Measurements from ENCODE around the gene CACNA1I. TPM values are rescaled to one million over a fixed set of nuclear protein-coding genes. Genes with fewer than 3 reads are reported as not detected.

The CACNA1I gene
- total and polyA plus RNA-seq, 2 donors (not counting 3 experiments of a cell fraction or from before 2014, with no cell fraction given) = not detected

- BruUV-seq (replicated peaks) = no TSS peak
- no peak overlapping the region for H3K9ac ChIP-seq (replicated peaks; ENCODE audit: extremely low read depth, insufficient read depth, low read length)
- no peaks in the 10 kb centered on the region for H3K36me3 ChIP-seq (ENCODE audit: control insufficient read depth in 2 of 2, extremely low read depth in 1 of 2, insufficient read depth in 2 of 2, low read length in 2 of 2)
- H4K20me1 ChIP-seq (replicated peaks; ENCODE audit: control insufficient read depth, extremely low read depth, insufficient read depth, low read length) = no peaks in the 10 kb centered on the region
- intact Hi-C loops (cut with micrococcal nuclease) (loop anchor here (10.0 kb wide), 1 partner anchor 90 kb away; the partner anchor contains the start of gene CACNA1I), dilution Hi-C loops (cut with MboI; ENCODE audit: extremely low pct_ligation_motif_present, low sequenced_read_pairs) (no loop called here)
- POLR2A ChIA-PET = no interaction called here
- FAIRE-seq = no peak
- CTCF ChIA-PET = no interaction called here
- DNase-seq (ENCODE audit: low read depth, low spot score) = no peak
- H3K27ac ChIP-seq (ENCODE audit: insufficient read depth, low read depth, low read length) = no peak overlapping the region
- TF ChIP-seq FOS (IDR thresholded peaks at IDR 0.05; ENCODE audit: borderline replicate concordance, insufficient read depth, low read length) = no peak
- no peak for TF ChIP-seq GATA2 (IDR thresholded peaks at IDR 0.05; ENCODE audit: insufficient read depth, insufficient read length, low read depth, low read length)
- no peaks in the 10 kb centered on the region for H3K9me3 ChIP-seq (replicated peaks; ENCODE audit: control insufficient read depth, insufficient read depth, low read length)
- no peak overlapping the region for H2AFZ ChIP-seq (ENCODE audit: low read depth, low read length)
- H3K4me1 ChIP-seq (ENCODE audit: control insufficient read depth, extremely low read depth, insufficient read depth, low read length) = no peaks in the 10 kb centered on the region
- H3K4me3 ChIP-seq (replicated peaks in 1 of 3; ENCODE audit: insufficient read depth in 1 of 3, low read depth in 1 of 3, low read length in 3 of 3) = no peak overlapping the region
- no peaks in the 10 kb centered on the region for H3K79me2 ChIP-seq (ENCODE audit: control insufficient read depth, insufficient read depth, low read length)
- no peaks in the 10 kb centered on the region for H3K9me1 ChIP-seq (replicated peaks; ENCODE audit: control insufficient read depth, extremely low read depth, insufficient read depth, low read length)
- H3K27me3 ChIP-seq (ENCODE audit: control insufficient read depth in 2 of 2, insufficient read depth in 2 of 2, low read length in 2 of 2) = peaks cover 25% of the 10 kb centered on the region in 2 experiments
- no peak overlapping the region for H3K4me2 ChIP-seq (ENCODE audit: insufficient read depth, low read length)
Observed at GRCh38 chr22:39665229-39665628, 94.7 kb downstream of the CACNA1I start.

- no peaks in the 10 kb centered on the region for H3K9me1 ChIP-seq (replicated peaks; ENCODE audit: control insufficient read depth, extremely low read depth, insufficient read depth, low read length)
- no peak for TF ChIP-seq GATA2 (IDR thresholded peaks at IDR 0.05; ENCODE audit: insufficient read depth, insufficient read length, low read depth, low read length)
- TF ChIP-seq POLR2AphosphoS5 (IDR thresholded peaks at IDR 0.05; ENCODE audit: insufficient read depth, low read depth, low read length) = no peak
- TF ChIP-seq FOS (IDR thresholded peaks at IDR 0.05; ENCODE audit: borderline replicate concordance, insufficient read depth, low read length) = no peak
- no peak for TF ChIP-seq MYC (IDR thresholded peaks at IDR 0.05; ENCODE audit: low read depth, low read length)
- TF ChIP-seq POLR2A (IDR thresholded peaks at IDR 0.05; ENCODE audit: low read depth, low read length) = no peak
- no peak for TF ChIP-seq MAX (IDR thresholded peaks at IDR 0.05; ENCODE audit: insufficient read depth, insufficient read length)
- no peak for TF ChIP-seq JUN (IDR thresholded peaks at IDR 0.05; ENCODE audit: borderline replicate concordance, insufficient read depth, insufficient read length, low read depth)
- TF ChIP-seq CTCF (IDR thresholded peaks at IDR 0.05; ENCODE audit: extremely low read depth in 1 of 2, insufficient read depth in 1 of 2, low read depth in 1 of 2, low read length in 2 of 2) = no peak
- no peak for TF ChIP-seq EZH2 (IDR thresholded peaks at IDR 0.05; ENCODE audit: borderline replicate concordance, low read depth, low read length, severe bottlenecking)
- intact Hi-C loops (cut with micrococcal nuclease) = loop anchor here (10.0 kb wide), 1 partner anchor 91 kb away; the partner anchor contains the start of gene CACNA1I
- no peaks in the 10 kb centered on the region for H4K20me1 ChIP-seq (replicated peaks; ENCODE audit: control insufficient read depth, extremely low read depth, insufficient read depth, low read length)
- no peaks in the 10 kb centered on the region for H3K36me3 ChIP-seq (ENCODE audit: control insufficient read depth in 2 of 2, extremely low read depth in 1 of 2, insufficient read depth in 2 of 2, low read length in 2 of 2)
- no peak overlapping the region for H3K9ac ChIP-seq (replicated peaks; ENCODE audit: extremely low read depth, insufficient read depth, low read length)
- H3K4me2 ChIP-seq (ENCODE audit: insufficient read depth, low read length) = no peak overlapping the region
- CTCF ChIA-PET = no interaction called here
- no peak overlapping the region for H3K27ac ChIP-seq (ENCODE audit: insufficient read depth, low read depth, low read length)
- no peak overlapping the region for H3K4me3 ChIP-seq (replicated peaks in 1 of 3; ENCODE audit: insufficient read depth in 1 of 3, low read depth in 1 of 3, low read length in 3 of 3)
- POLR2A ChIA-PET = no interaction called here
- FAIRE-seq (no peak), DNase-seq (ENCODE audit: low read depth, low spot score) (no peak)
- dilution Hi-C loops (cut with MboI; ENCODE audit: extremely low pct_ligation_motif_present, low sequenced_read_pairs) = no loop called here
- no peaks in the 10 kb centered on the region for H3K79me2 ChIP-seq (ENCODE audit: control insufficient read depth, insufficient read depth, low read length)
- no TSS peak for BruUV-seq (replicated peaks)
- H3K4me1 ChIP-seq (ENCODE audit: control insufficient read depth, extremely low read depth, insufficient read depth, low read length) = no peaks in the 10 kb centered on the region
- peaks cover 22 to 25% of the 10 kb centered on the region in 2 experiments for H3K27me3 ChIP-seq (ENCODE audit: control insufficient read depth in 2 of 2, insufficient read depth in 2 of 2, low read length in 2 of 2)
- H2AFZ ChIP-seq (ENCODE audit: low read depth, low read length) = no peak overlapping the region
- no peaks in the 10 kb centered on the region for H3K9me3 ChIP-seq (replicated peaks; ENCODE audit: control insufficient read depth, insufficient read depth, low read length)
Observed at GRCh38 chr22:39665661-39666431, 95.3 kb downstream of the CACNA1I start.
